HG03354 (cell line): Measurements from ENCODE around the gene SSBP4.

Experiments
- ATAC-seq: cut with Tn5 transposase; IDR thresholded peaks from one replicate; pipeline ENCODE4 v1.9.1; 2021; ENCODE audit warnings: mild to moderate bottlenecking; ENCODE audit not compliant: unreplicated experiment, poor library complexity, severe bottlenecking

The SSBP4 gene

GRCh38 chr19:18477974-18478373, 58.8 kb downstream of the SSBP4 start:
- ATAC-seq, result no peak

GRCh38 chr19:18478545-18479311, 59.5 kb downstream of the SSBP4 start:
- ATAC-seq, result peak; percentile 70

GRCh38 chr19:18480006-18480691, 61.0 kb downstream of the SSBP4 start:
- ATAC-seq, result no peak

- no peak for ATAC-seq
These were observed 62.5 kb downstream of the SSBP4 start for GRCh38 chr19:18481505-18482222.

- no peak for ATAC-seq
These were observed 64.1 kb downstream of the SSBP4 start for GRCh38 chr19:18483119-18483890.
